ENCODE results near the gene KCNK15.

DNA sequence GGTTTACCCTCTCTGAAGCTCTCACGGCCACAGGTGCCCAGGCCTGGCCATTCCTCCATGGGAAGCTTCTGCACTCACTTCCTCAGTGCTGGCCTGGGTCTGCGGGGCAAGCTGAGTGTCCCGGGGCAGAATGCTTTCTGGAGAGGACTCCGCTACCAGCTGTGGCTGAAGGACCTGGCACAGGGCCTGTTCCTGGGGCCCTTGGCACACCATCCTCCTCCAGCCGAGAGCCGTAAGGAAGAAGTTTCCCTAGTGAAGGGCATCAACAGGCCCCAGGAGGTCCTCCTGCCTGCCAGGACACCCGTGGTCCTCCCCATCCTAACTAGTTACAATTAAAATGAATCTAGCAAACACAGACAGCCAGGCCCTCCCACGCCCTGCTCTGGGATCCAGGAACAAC lies 14.0 kb upstream of the KCNK15 start:
- TF ChIP-seq CTCF (IDR thresholded peaks at IDR 0.05) (no peak), EZH2 (IDR thresholded peaks at IDR 0.05; ENCODE audit: borderline replicate concordance, insufficient read depth, low read depth, low read length, poor library complexity, severe bottlenecking) (no peak)
